ENCODE measurements around the gene RUNX1. TPM values are rescaled to one million over a fixed set of nuclear protein-coding genes. Genes with fewer than 3 reads are reported as not detected.

RUNX1 gene
- total and polyA plus RNA-seq, 2 donors (not counting 1 experiment from before 2014, with no cell fraction given) = 26.3 to 73.0 TPM

DNA sequence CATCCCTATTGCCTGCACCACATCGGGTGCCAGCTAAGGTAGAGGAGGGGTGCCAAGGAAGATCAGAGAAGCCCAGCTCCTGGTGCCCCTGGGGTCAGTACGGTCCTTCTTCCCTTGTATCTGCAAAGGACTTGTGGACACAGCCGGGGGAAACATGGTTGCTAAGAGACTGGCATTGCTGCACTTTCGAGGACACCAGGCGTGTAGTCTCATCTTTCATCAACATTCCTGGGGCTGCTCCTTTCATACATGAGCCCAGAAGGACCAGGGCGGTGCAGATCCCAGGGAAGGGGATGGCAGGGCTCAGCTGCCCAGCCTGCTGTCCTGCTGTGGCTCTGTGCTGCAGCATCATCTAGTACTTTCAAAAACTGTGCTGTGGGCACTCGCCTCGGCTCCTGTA, 61.0 kb downstream of the RUNX1 start:
- TF ChIP-seq, protein P1, sequence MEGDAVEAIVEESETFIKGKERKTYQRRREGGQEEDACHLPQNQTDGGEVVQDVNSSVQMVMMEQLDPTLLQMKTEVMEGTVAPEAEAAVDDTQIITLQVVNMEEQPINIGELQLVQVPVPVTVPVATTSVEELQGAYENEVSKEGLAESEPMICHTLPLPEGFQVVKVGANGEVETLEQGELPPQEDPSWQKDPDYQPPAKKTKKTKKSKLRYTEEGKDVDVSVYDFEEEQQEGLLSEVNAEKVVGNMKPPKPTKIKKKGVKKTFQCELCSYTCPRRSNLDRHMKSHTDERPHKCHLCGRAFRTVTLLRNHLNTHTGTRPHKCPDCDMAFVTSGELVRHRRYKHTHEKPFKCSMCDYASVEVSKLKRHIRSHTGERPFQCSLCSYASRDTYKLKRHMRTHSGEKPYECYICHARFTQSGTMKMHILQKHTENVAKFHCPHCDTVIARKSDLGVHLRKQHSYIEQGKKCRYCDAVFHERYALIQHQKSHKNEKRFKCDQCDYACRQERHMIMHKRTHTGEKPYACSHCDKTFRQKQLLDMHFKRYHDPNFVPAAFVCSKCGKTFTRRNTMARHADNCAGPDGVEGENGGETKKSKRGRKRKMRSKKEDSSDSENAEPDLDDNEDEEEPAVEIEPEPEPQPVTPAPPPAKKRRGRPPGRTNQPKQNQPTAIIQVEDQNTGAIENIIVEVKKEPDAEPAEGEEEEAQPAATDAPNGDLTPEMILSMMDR (IDR thresholded peaks at IDR 0.05) = no peak
- TF ChIP-seq EZH2 (IDR thresholded peaks at IDR 0.05; ENCODE audit: borderline replicate concordance, insufficient read depth, low read depth, low read length, poor library complexity, severe bottlenecking) = no peak
- WGBS (ENCODE audit: insufficient coverage) = 97% methylated on average over 7 of the region's 8 CpGs

DNA sequence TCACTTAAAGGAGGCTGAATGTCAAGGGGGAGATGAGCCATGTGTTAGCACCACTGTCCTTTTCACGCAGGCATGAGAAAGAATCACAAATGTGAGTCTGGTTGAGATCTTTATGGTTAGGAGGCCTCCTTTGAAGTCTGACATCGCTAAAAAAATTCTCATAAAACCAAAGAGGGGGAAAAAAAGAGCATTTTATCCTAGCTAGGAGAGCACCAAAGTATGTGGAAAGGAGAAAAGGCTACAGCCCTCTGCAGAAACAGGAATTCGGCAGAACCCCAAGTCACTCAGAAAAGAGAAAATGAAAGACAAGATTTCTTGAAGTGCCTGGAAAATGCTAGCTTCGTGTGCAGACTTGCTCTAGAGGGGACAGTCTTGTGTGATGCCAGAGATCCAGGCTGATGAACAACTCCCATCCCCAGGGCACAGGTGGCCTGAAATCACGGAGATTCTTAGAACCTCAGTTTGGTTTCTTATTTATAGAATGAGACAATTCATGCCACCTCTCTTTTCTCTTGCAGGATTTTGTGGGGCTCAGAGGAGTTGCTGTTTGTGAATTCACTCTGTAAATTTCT, 61.5 kb downstream of the RUNX1 start:
- no peak for ATAC-seq (ENCODE audit: low read depth)
- TF ChIP-seq EZH2 (IDR thresholded peaks at IDR 0.05; ENCODE audit: borderline replicate concordance, insufficient read depth, low read depth, low read length, poor library complexity, severe bottlenecking) = no peak
- TF ChIP-seq, protein P1 (IDR thresholded peaks at IDR 0.05) = no peak
- CTCF ChIA-PET = interaction anchor here (0.6 to 1.5 kb wide), 3 partner anchors 39 to 98 kb away, joined by 3 to 4 read pairs (median 3); no protein-coding TSS in a partner anchor

More for the DNA sequence above, 61.0 kb downstream of the RUNX1 start:
- no peak overlapping the region for H3K9ac ChIP-seq (ENCODE audit: low read length)
- H4K20me1 ChIP-seq (ENCODE audit: control insufficient read depth, insufficient read depth, low read length, poor library complexity, severe bottlenecking) = peaks cover 90% of the 10 kb centered on the region
- ChIA-PET POLR2A (interaction anchor here (0.7 to 1.0 kb wide), 2 partner anchors 19 to 61 kb away, joined by 3 read pairs; partner anchors contain the start of gene RUNX1), CTCF (interaction anchor here (0.9 kb wide), 1 partner anchor 38 kb away, joined by 3 read pairs; no protein-coding TSS in a partner anchor)
- Mint-ChIP-seq H3K27ac (peak overlapping the region; percentile 22), H3K4me1 (peaks cover 72% of the 10 kb centered on the region), H3K27me3 (no peaks in the 10 kb centered on the region), H3K9me3 (ENCODE audit: insufficient read depth) (no peaks in the 10 kb centered on the region), H3K4me3 (peak overlapping the region; percentile 65)
- H3K27ac ChIP-seq (ENCODE audit: low read length in 2 of 2) = peak overlapping the region in 1 of 2 donors; percentile 65
- H3K79me2 ChIP-seq (ENCODE audit: control insufficient read depth, insufficient read depth, low read length) = peaks cover 62% of the 10 kb centered on the region
- H3K27me3 ChIP-seq (replicated peaks in 1 of 4; ENCODE audit: control extremely low read depth in 1 of 4, control insufficient read depth in 3 of 4, insufficient read depth in 4 of 4, low read length in 3 of 4) = no peaks in the 10 kb centered on the region
- intact Hi-C loops (cut with micrococcal nuclease) = loop anchor here (5.0 to 10.0 kb wide), 2 partner anchors 39 to 53 kb away; no protein-coding TSS in a partner anchor
- no peak overlapping the region for H2AFZ ChIP-seq (ENCODE audit: insufficient read depth, low read depth, low read length, poor library complexity, severe bottlenecking)
- no peak for DNase-seq
- H3K4me1 ChIP-seq (ENCODE audit: control insufficient read depth in 2 of 2, insufficient read depth in 2 of 2, low read length in 2 of 2) = peaks cover 49 to 50% of the 10 kb centered on the region in 2 donors
- peaks cover 0 to 3% of the 10 kb centered on the region in 2 experiments for H3K36me3 ChIP-seq (replicated peaks in 1 of 2; ENCODE audit: control extremely low read depth in 1 of 2, control insufficient read depth in 1 of 2, extremely low read depth in 1 of 2, insufficient read depth in 2 of 2, low read length in 1 of 2)
- H3K9me3 ChIP-seq (ENCODE audit: control extremely low read depth in 1 of 3, control insufficient read depth in 2 of 3, insufficient read depth in 1 of 3, low read length in 2 of 3) = no peaks in the 10 kb centered on the region
- peak overlapping the region; percentile 64 for H3K4me2 ChIP-seq (replicated peaks; ENCODE audit: low read depth, low read length, poor library complexity, severe bottlenecking)
- no peak for ATAC-seq (ENCODE audit: low read depth)
- H3K4me3 ChIP-seq (ENCODE audit: control extremely low read depth in 1 of 5, extremely low read depth in 1 of 5, insufficient read depth in 1 of 5, low read depth in 2 of 5, low read length in 4 of 5) = no peak overlapping the region

More for the DNA sequence above, 61.5 kb downstream of the RUNX1 start:
- no peak for DNase-seq
- H3K4me3 ChIP-seq (ENCODE audit: control extremely low read depth in 1 of 5, extremely low read depth in 1 of 5, insufficient read depth in 1 of 5, low read depth in 2 of 5, low read length in 4 of 5) = peak overlapping the region in 3 of 5 experiments; percentile 0 to 31 (median 16)
- H3K27me3 ChIP-seq (replicated peaks in 1 of 4; ENCODE audit: control extremely low read depth in 1 of 4, control insufficient read depth in 3 of 4, insufficient read depth in 4 of 4, low read length in 3 of 4) = no peaks in the 10 kb centered on the region
- intact Hi-C loops (cut with micrococcal nuclease) = loop anchor here (2.0 to 10.0 kb wide), 3 partner anchors 40 to 63 kb away; no protein-coding TSS in a partner anchor
- Mint-ChIP-seq H3K4me3 (peak overlapping the region; percentile 65), H3K4me1 (peaks cover 75% of the 10 kb centered on the region), H3K9me3 (ENCODE audit: insufficient read depth) (no peaks in the 10 kb centered on the region), H3K27ac (peak overlapping the region; percentile 77), H3K27me3 (no peaks in the 10 kb centered on the region)
- peaks cover 0 to 3% of the 10 kb centered on the region in 2 experiments for H3K36me3 ChIP-seq (replicated peaks in 1 of 2; ENCODE audit: control extremely low read depth in 1 of 2, control insufficient read depth in 1 of 2, extremely low read depth in 1 of 2, insufficient read depth in 2 of 2, low read length in 1 of 2)
- peak overlapping the region; percentile 42 for H3K9ac ChIP-seq (ENCODE audit: low read length)
- H3K4me1 ChIP-seq (ENCODE audit: control insufficient read depth in 2 of 2, insufficient read depth in 2 of 2, low read length in 2 of 2) = peaks cover 49 to 50% of the 10 kb centered on the region in 2 donors
- POLR2A ChIA-PET = interaction anchor here (0.6 to 1.0 kb wide), 2 partner anchors 61 to 142 kb away, joined by 3 to 4 read pairs; partner anchors contain the start of gene RUNX1
- no peaks in the 10 kb centered on the region for H3K9me3 ChIP-seq (ENCODE audit: control extremely low read depth in 1 of 3, control insufficient read depth in 2 of 3, insufficient read depth in 1 of 3, low read length in 2 of 3)
- H2AFZ ChIP-seq (ENCODE audit: insufficient read depth, low read depth, low read length, poor library complexity, severe bottlenecking) = peak overlapping the region; percentile 23
- peak overlapping the region in 1 of 2 donors; percentile 65 for H3K27ac ChIP-seq (ENCODE audit: low read length in 2 of 2)
- H4K20me1 ChIP-seq (ENCODE audit: control insufficient read depth, insufficient read depth, low read length, poor library complexity, severe bottlenecking) = peaks cover 89% of the 10 kb centered on the region
- 0% methylated on average over 1 of the region's 5 CpGs for WGBS (ENCODE audit: insufficient coverage)
- H3K4me2 ChIP-seq (replicated peaks; ENCODE audit: low read depth, low read length, poor library complexity, severe bottlenecking) = peak overlapping the region; percentile 64
- peaks cover 62% of the 10 kb centered on the region for H3K79me2 ChIP-seq (ENCODE audit: control insufficient read depth, insufficient read depth, low read length)

Data from B cell (primary cell).